SK-N-SH (cell line): ENCODE data around the gene ABHD16A. TPM values are rescaled to one million over a fixed set of nuclear protein-coding genes. Genes with fewer than 3 reads are reported as not detected.

Experiments
- CTCF ChIA-PET: fragments of 300-600, 350-600 bp; formaldehyde crosslinking; extraction: SDS; loops from one replicate; lab custom pipeline; 2021; lab: Yijun Ruan, JAX
- POLR2A ChIA-PET: fragments of 350-600 bp; sonication (Branson Sonifier 250); formaldehyde crosslinking; extraction: SDS; loops from one replicate; lab custom pipeline; 2020; ENCODE audit warnings: antibody characterized with exemption, inconsistent platforms; lab: Yijun Ruan, JAX
- DNase-seq: peaks from one replicate; pipeline ENCODE4 v3.0.0; 2012
- H2AFZ ChIP-seq: fragments of 200-600 bp; sonication (generic); 2 replicates; pipeline ENCODE4 v1.8.1; 2016; ENCODE audit warnings: antibody characterized with exemption, mild to moderate bottlenecking, low read depth
- H3F3A ChIP-seq: fragments of 200-600 bp; sonication (generic); replicated peaks from 2 replicates; pipeline ENCODE3; 2016; ENCODE audit warnings: antibody characterized with exemption, mild to moderate bottlenecking; ENCODE audit not compliant: insufficient read depth
- H3K27ac ChIP-seq, 2 experiments: fragments of 200-500 bp in 1 of 2; fragments of 200-600 bp in 1 of 2; sonication (Bioruptor generic) in 1 of 2; sonication (generic), shearing (Covaris generic) in 1 of 2; 2 replicates each; pipeline versions ENCODE4 v1.5.1 to v1.6.1; 2014 to 2016; ENCODE audit warnings: low read depth in 2 of 2, inconsistent platforms in 1 of 2, low read length in 1 of 2, mild to moderate bottlenecking in 1 of 2, mixed read lengths in 1 of 2
- H3K27me3 ChIP-seq: fragments of 200-600 bp; sonication (generic), shearing (Covaris generic); 2 replicates; pipeline ENCODE4 v1.6.1; 2016; ENCODE audit warnings: mixed run types; ENCODE audit not compliant: insufficient read depth
- H3K36me3 ChIP-seq, 2 experiments: fragments of 200-500 bp in 1 of 2; fragments of 200-600 bp in 1 of 2; sonication (Bioruptor generic) in 1 of 2; sonication (generic) in 1 of 2; replicated peaks in 1 of 2; 2 replicates each; pipeline versions ENCODE3 to v1.5.1; 2014 to 2016; ENCODE audit warnings: low read length in 1 of 2, mild to moderate bottlenecking in 1 of 2; ENCODE audit not compliant: insufficient read depth in 2 of 2, control insufficient read depth in 1 of 2
- H3K4me1 ChIP-seq, 2 experiments: fragments of 200-500 bp in 1 of 2; fragments of 200-600 bp in 1 of 2; sonication (Bioruptor generic) in 1 of 2; sonication (generic), shearing (Covaris generic) in 1 of 2; 2 replicates each; pipeline versions ENCODE4 v1.5.1 to v1.6.1; 2014 to 2016; ENCODE audit warnings: low read depth in 1 of 2, low read length in 1 of 2, mixed run types in 1 of 2; ENCODE audit not compliant: insufficient read depth in 2 of 2, control insufficient read depth in 1 of 2
- H3K4me2 ChIP-seq: fragments of 200-600 bp; sonication (generic), shearing (Covaris generic); 2 replicates; pipeline ENCODE4 v1.6.1; 2017; ENCODE audit warnings: mixed run types
- H3K4me3 ChIP-seq, 2 experiments: fragments of 200-500 bp in 1 of 2; fragments of 200-600 bp in 1 of 2; sonication (Bioruptor generic) in 1 of 2; sonication (generic), shearing (Covaris generic) in 1 of 2; 2 replicates each; pipeline versions ENCODE4 v1.5.1 to v1.8.1; 2014 to 2016; ENCODE audit warnings: low read depth in 2 of 2, inconsistent platforms in 1 of 2, low read length in 1 of 2, mild to moderate bottlenecking in 1 of 2, mixed read lengths in 1 of 2, moderate library complexity in 1 of 2
- H3K79me2 ChIP-seq: fragments of 200-600 bp; sonication (generic); 2 replicates; pipeline ENCODE4 v1.8.1; 2017; ENCODE audit warnings: mild to moderate bottlenecking; ENCODE audit not compliant: insufficient read depth
- H3K9ac ChIP-seq: fragments of 200-600 bp; sonication (generic); 2 replicates; pipeline ENCODE4 v1.6.1; 2017; ENCODE audit warnings: mixed run types
- H3K9me2 ChIP-seq: fragments of 200-600 bp; sonication (generic); 2 replicates; pipeline ENCODE4 v1.6.1; 2017; ENCODE audit warnings: mixed run types
- H3K9me3 ChIP-seq: fragments of 200-600 bp; sonication (generic); 2 replicates; pipeline ENCODE4 v1.6.1; 2017; ENCODE audit warnings: mixed run types, mild to moderate bottlenecking, moderate library complexity
- H4K20me1 ChIP-seq: fragments of 200-600 bp; sonication (generic); 2 replicates; pipeline ENCODE4 v1.6.1; 2017; ENCODE audit warnings: mild to moderate bottlenecking, mixed run types; ENCODE audit not compliant: insufficient read depth
- CHD2 ChIP-seq: fragments of 150-350 bp; IDR thresholded peaks from 2 replicates; pipeline ENCODE4 v1.6.1; 2018; ENCODE audit warnings: low read length; ENCODE audit not compliant: partially characterized antibody
- ELF1 ChIP-seq: IDR thresholded peaks from 2 replicates; pipeline ENCODE4 v1.4.0; 2012
- EP300 ChIP-seq, 2 experiments: IDR thresholded peaks; 2 replicates each; pipeline versions ENCODE4 v1.4.0 to v1.6.1; 2012; ENCODE audit warnings: borderline replicate concordance in 1 of 2, low read depth in 1 of 2, low read length in 1 of 2
- FOSL2 ChIP-seq: IDR thresholded peaks from 2 replicates; pipeline ENCODE4 v1.4.0; 2012; ENCODE audit warnings: low read depth, mild to moderate bottlenecking, moderate library complexity, borderline replicate concordance
- FOXM1 ChIP-seq: IDR thresholded peaks from 2 replicates; pipeline ENCODE4 v1.4.0; 2012; ENCODE audit warnings: low read depth, mild to moderate bottlenecking
- JUND ChIP-seq: IDR thresholded peaks from 2 replicates; pipeline ENCODE4 v1.4.0; 2012
- MEF2A ChIP-seq: IDR thresholded peaks from 2 replicates; pipeline ENCODE4 v1.4.0; 2012; ENCODE audit warnings: low read depth, borderline replicate concordance
- MXI1 ChIP-seq: IDR thresholded peaks from 2 replicates; pipeline ENCODE4 v1.6.1; 2012; ENCODE audit warnings: mild to moderate bottlenecking, low read depth, low read length, improper control_type of control experiment
- NFIC ChIP-seq: IDR thresholded peaks from 2 replicates; pipeline ENCODE4 v1.4.0; 2012; ENCODE audit warnings: borderline replicate concordance
- NRF1 ChIP-seq: IDR thresholded peaks from 2 replicates; pipeline ENCODE4 v1.6.1; 2012; ENCODE audit warnings: low read depth, mild to moderate bottlenecking, low read length
- RAD21 ChIP-seq: IDR thresholded peaks from 2 replicates; pipeline ENCODE4 v1.6.1; 2012; ENCODE audit warnings: mild to moderate bottlenecking, low read length
- RCOR1 ChIP-seq: fragments of 150-350 bp; IDR thresholded peaks from 2 replicates; pipeline ENCODE4 v1.6.1; 2017; ENCODE audit warnings: antibody characterized with exemption, low read length
- REST ChIP-seq: IDR thresholded peaks from 2 replicates; pipeline ENCODE4 v1.6.1; 2012; ENCODE audit warnings: mild to moderate bottlenecking, low read depth, low read length, moderate library complexity
- RFX5 ChIP-seq: IDR thresholded peaks from 2 replicates; pipeline ENCODE4 v1.6.1; 2012; ENCODE audit warnings: mild to moderate bottlenecking, improper control_type of control experiment, low read length
- RXRA ChIP-seq: IDR thresholded peaks from 2 replicates; pipeline ENCODE4 v1.4.0; 2012; ENCODE audit warnings: low read depth, mild to moderate bottlenecking, borderline replicate concordance
- SIN3A ChIP-seq: IDR thresholded peaks from 2 replicates; pipeline ENCODE4 v1.6.1; 2012; ENCODE audit warnings: low read depth, mild to moderate bottlenecking, low read length, moderate library complexity, borderline replicate concordance
- SMC3 ChIP-seq: IDR thresholded peaks from 2 replicates; pipeline ENCODE4 v1.6.1; 2012; ENCODE audit warnings: low read depth, low read length, improper control_type of control experiment
- TCF12 ChIP-seq: IDR thresholded peaks from 2 replicates; pipeline ENCODE4 v1.4.0; 2012
- TEAD4 ChIP-seq: IDR thresholded peaks from 2 replicates; pipeline ENCODE4 v1.4.0; 2012; ENCODE audit warnings: mild to moderate bottlenecking, borderline replicate concordance; ENCODE audit not compliant: insufficient read depth
- USF1 ChIP-seq: IDR thresholded peaks from 2 replicates; pipeline ENCODE4 v1.4.0; 2012; ENCODE audit warnings: low read depth, borderline replicate concordance
- USF2 ChIP-seq: fragments of 150-350 bp; IDR thresholded peaks from 2 replicates; pipeline ENCODE4 v1.6.1; 2017; ENCODE audit warnings: antibody characterized with exemption, low read length, low read depth, borderline replicate concordance
- ZBTB33 ChIP-seq: IDR thresholded peaks from 2 replicates; pipeline ENCODE4 v1.4.0; 2012; ENCODE audit warnings: low read depth, borderline replicate concordance
- WGBS: methylation state at CpG from one replicate; pipeline ENCODE4 v1.1.6; 2017; ENCODE audit warnings: low lambda C conversion rate; 5-methylcytosine and 5-hydroxymethylcytosine counted together
- polyA plus RNA-seq, 3 experiments: library from polyadenylated mRNA; depleted of rRNA; stranded (reverse); fragments of >200 nt; gene quantifications; 2 replicates each; pipeline ENCODE4 v1.2.3, GENCODE V29; 2012

The ABHD16A gene
- polyA plus RNA-seq, 1 of the 3 experiments (the other 2 are of a cell fraction) = 49.3 TPM

GRCh38 chr6:31719001-31719400 is 15.9 kb upstream of the ABHD16A start:
- ChIA-PET POLR2A (interaction anchor here (1.0 kb wide), 1 partner anchor 111 kb away, joined by 3 read pairs; no protein-coding TSS in a partner anchor), CTCF (interaction anchor here (0.6 to 0.9 kb wide), 2 partner anchors 11 to 71 kb away, joined by 3 to 4 read pairs; partner anchors contain the start of gene DDAH2)
- H3K36me3 ChIP-seq = no peaks in the 10 kb centered on the region
- H3K27ac ChIP-seq = no peak overlapping the region
- no peaks in the 10 kb centered on the region for H3K4me1 ChIP-seq
- peaks cover 3% of the 10 kb centered on the region for H3F3A ChIP-seq
- no peaks in the 10 kb centered on the region for H4K20me1 ChIP-seq
- no peaks in the 10 kb centered on the region for H3K9me3 ChIP-seq
- H3K79me2 ChIP-seq = no peaks in the 10 kb centered on the region
- H3K9me2 ChIP-seq = no peaks in the 10 kb centered on the region
- WGBS = 40% methylated on average over 2 of the region's 6 CpGs
- H3K4me2 ChIP-seq = no peak overlapping the region
- H2AFZ ChIP-seq = no peak overlapping the region
- H3K4me3 ChIP-seq = no peak overlapping the region
- TF ChIP-seq USF2 (no peak), NFIC (no peak), MEF2A (no peak), TEAD4 (no peak), CHD2 (no peak), TCF12 (no peak), JUND (no peak), SIN3A (no peak), MXI1 (no peak), RCOR1 (no peak), FOSL2 (no peak)
- no peak overlapping the region for H3K9ac ChIP-seq
- H3K27me3 ChIP-seq = no peaks in the 10 kb centered on the region
- DNase-seq = no peak

- Histone ChIP-seq H3K4me1 (no peaks in the 10 kb centered on the region), H3K27ac (no peak overlapping the region), H3K9ac (no peak overlapping the region), H3K4me3 (no peak overlapping the region), H3K9me3 (no peaks in the 10 kb centered on the region), H3K79me2 (no peaks in the 10 kb centered on the region), H3K27me3 (no peaks in the 10 kb centered on the region), H2AFZ (no peak overlapping the region), H4K20me1 (no peaks in the 10 kb centered on the region), H3K4me2 (no peak overlapping the region), H3K9me2 (no peaks in the 10 kb centered on the region), H3F3A (peaks cover 3% of the 10 kb centered on the region), H3K36me3 (no peaks in the 10 kb centered on the region)
- no peak for TF ChIP-seq NRF1
- no peak for TF ChIP-seq RFX5
- TF ChIP-seq ZBTB33 = no peak
- no peak for TF ChIP-seq USF1
- TF ChIP-seq FOSL2 = no peak
- no peak for TF ChIP-seq NFIC
- no peak for TF ChIP-seq RCOR1
- TF ChIP-seq ELF1 = no peak
- TF ChIP-seq EP300 (IDR thresholded peaks at IDR 0.05; ENCODE audit: borderline replicate concordance in 1 of 2, low read depth in 1 of 2, low read length in 1 of 2) = no peak
- no peak for TF ChIP-seq FOXM1
- no peak for TF ChIP-seq REST
- TF ChIP-seq RAD21 = no peak
- no peak for TF ChIP-seq RXRA
- no peak for TF ChIP-seq SMC3
- no CpG with 5 or more reads among the region's 1 CpG for WGBS
- CTCF ChIA-PET = interaction anchor here (0.6 kb wide), 1 partner anchor 72 kb away, joined by 3 read pairs; no protein-coding TSS in a partner anchor
- no peak for DNase-seq
- POLR2A ChIA-PET = no interaction called here
These were observed 15.1 kb upstream of the ABHD16A start for GRCh38 chr6:31718265-31718664.
